Activated CD8-positive, alpha-beta memory T cell treated with anti-CD3 and anti-CD28 coated beads for 24 hours (primary cell): Measurements from ENCODE around the gene MPLKIP.
"Not testable (repeated sequence)": the region's sequence is repeated elsewhere in the genome, so short reads cannot be mapped to it uniquely, and the experiment has no call there.

Source experiments
- DNase-seq: peaks from one replicate; pipeline ENCODE4 v3.0.0-alpha.2; 2020

The MPLKIP gene

GRCh38 chr7:40134428-40135316 lies at the start of gene MPLKIP, which contains the start of gene SUGCT:
MPLKIP (minus strand) TSS chr7:40134622; CDS start chr7:40134567, 55 bp downstream.
SUGCT (plus strand) TSS chr7:40135005.
- peak; percentile 98 for DNase-seq

GRCh38 chr7:40182452-40182851 lies 48.0 kb upstream of the MPLKIP start:
- no peak for DNase-seq

GRCh38 chr7:40177071-40177470 lies 42.6 kb upstream of the MPLKIP start:
- no peak for DNase-seq

GRCh38 chr7:40175725-40176510 lies 41.5 kb upstream of the MPLKIP start:
- no peak for DNase-seq

GRCh38 chr7:40175256-40175655 lies 40.8 kb upstream of the MPLKIP start:
- DNase-seq: not testable (repeated sequence)

- DNase-seq: not testable (repeated sequence)
These were observed 38.7 kb upstream of the MPLKIP start for GRCh38 chr7:40173121-40173520.

- DNase-seq: not testable (repeated sequence)
These were observed 33.8 kb upstream of the MPLKIP start for GRCh38 chr7:40168266-40168665.

- no peak for DNase-seq
These were observed 32.9 kb upstream of the MPLKIP start for GRCh38 chr7:40167291-40167690.

- DNase-seq: no peak
These were observed 30.8 kb upstream of the MPLKIP start for GRCh38 chr7:40165216-40165615.

- no peak for DNase-seq
These were observed 28.1 kb upstream of the MPLKIP start for GRCh38 chr7:40162516-40162915.

- DNase-seq: no peak
These were observed 22.6 kb upstream of the MPLKIP start for GRCh38 chr7:40156988-40157387.

- no peak for DNase-seq
These were observed 17.1 kb upstream of the MPLKIP start for GRCh38 chr7:40151504-40151903.

- DNase-seq: no peak
These were observed 14.2 kb upstream of the MPLKIP start for GRCh38 chr7:40148671-40149070.

GRCh38 chr7:40148247-40148580 lies 13.8 kb upstream of the MPLKIP start:
- DNase-seq: not testable (repeated sequence)

- DNase-seq: no peak
These were observed 13.2 kb upstream of the MPLKIP start for GRCh38 chr7:40147371-40148246.

GRCh38 chr7:40145596-40146130 lies 11.2 kb upstream of the MPLKIP start:
- DNase-seq: not testable (repeated sequence)

- DNase-seq: not testable (repeated sequence)
These were observed 7.5 kb upstream of the MPLKIP start for GRCh38 chr7:40141916-40142315.

GRCh38 chr7:40139891-40140290 lies 5.5 kb upstream of the MPLKIP start:
- not testable (repeated sequence) for DNase-seq

GRCh38 chr7:40138973-40139372 lies 4.6 kb upstream of the MPLKIP start:
- no peak for DNase-seq

- no peak for DNase-seq
These were observed 3.1 kb upstream of the MPLKIP start for GRCh38 chr7:40137563-40137962.

GRCh38 chr7:40135317-40135610 lies 842 bp upstream of the MPLKIP start:
- no peak for DNase-seq

GRCh38 chr7:40133561-40134427 lies 628 bp downstream of the MPLKIP start:
- DNase-seq: no peak
